HFFc6 (cell line): ENCODE data around the gene KIF12. TPM values are rescaled to one million over a fixed set of nuclear protein-coding genes. Genes with fewer than 3 reads are reported as not detected.

Experiments used
- DNase-seq: peaks from one replicate; pipeline ENCODE4 v3.0.0-alpha.2; 2018
- H3K27ac Mint-ChIP-seq: 2 replicates; pipeline ENCODE4 v1.8.0; 2020; ENCODE audit warnings: mild to moderate bottlenecking, mixed read lengths
- H3K27me3 Mint-ChIP-seq: 2 replicates; pipeline ENCODE4 v1.8.0; 2021; ENCODE audit warnings: mild to moderate bottlenecking, moderate library complexity, mixed read lengths; ENCODE audit not compliant: insufficient read depth
- H3K36me3 Mint-ChIP-seq: 2 replicates; pipeline ENCODE4 v1.8.0; 2021; ENCODE audit warnings: low read depth, mixed read lengths
- H3K4me1 Mint-ChIP-seq: 2 replicates; pipeline ENCODE4 v1.8.0; 2020; ENCODE audit warnings: low read depth, mixed read lengths
- H3K4me3 Mint-ChIP-seq: 2 replicates; pipeline ENCODE4 v1.8.0; 2020; ENCODE audit warnings: mild to moderate bottlenecking, moderate library complexity, mixed read lengths
- H3K9me3 Mint-ChIP-seq: 2 replicates; pipeline ENCODE4 v1.8.0; 2020; ENCODE audit warnings: mild to moderate bottlenecking, mixed read lengths
- CTCF ChIP-seq: fragments of 200-600 bp; sonication (generic); IDR thresholded peaks from 2 replicates; pipeline ENCODE4 v1.5.0; 2021; ENCODE audit warnings: antibody characterized with exemption, mild to moderate bottlenecking
- long read RNA-seq: library from polyadenylated mRNA; unstranded; transcript quantifications from one replicate; pipeline ENCODE4 v2.0.0, GENCODE V29; 2019
- total RNA-seq, 6 experiments: library from RNA; stranded (reverse); fragmentation: NEBNext Ultra II Directional; extraction: Animal tissue kit (Norgen Biotek cat#: 25700); gene quantifications; 2 replicates in 1 of 6; 3 replicates in 5 of 6; pipeline ENCODE4 v1.2.3, GENCODE V29; 2021

KIF12 gene
- total RNA-seq: not detected
- long read RNA-seq: 0 reads

GRCh38 chr9:114098936-114099668 lies at the start of gene KIF12:
TSS of gene KIF12 (minus strand) at chr9:114099292. CDS start at chr9:114099276, 16 bp downstream.
- Mint-ChIP-seq H3K4me3 (no peak within 1 kb of the TSS), H3K36me3 (peaks cover 11% of the 10 kb centered on the region), H3K27ac (no peak within 1 kb of the TSS), H3K9me3 (peaks cover 18% of the 10 kb centered on the region), H3K27me3 (peaks cover 27% of the 10 kb centered on the region), H3K4me1 (no peaks in the 10 kb centered on the region)
- TF ChIP-seq CTCF: no peak
- DNase-seq: no peak

- Mint-ChIP-seq H3K4me1 (peaks cover 11% of the 10 kb centered on the region), H3K9me3 (no peaks in the 10 kb centered on the region)
These were observed 47.6 kb upstream of the KIF12 start for GRCh38 chr9:114146735-114147134.

GRCh38 chr9:114143234-114143633 lies 44.1 kb upstream of the KIF12 start:
- H3K4me1 Mint-ChIP-seq: no peaks in the 10 kb centered on the region
- TF ChIP-seq CTCF: no peak
- no peaks in the 10 kb centered on the region for H3K36me3 Mint-ChIP-seq
- no peak for DNase-seq
- peaks cover 38% of the 10 kb centered on the region for H3K27me3 Mint-ChIP-seq
- H3K27ac Mint-ChIP-seq: no peak overlapping the region
- no peaks in the 10 kb centered on the region for H3K9me3 Mint-ChIP-seq
- H3K4me3 Mint-ChIP-seq: no peak overlapping the region

More at GRCh38 chr9:114146735-114147134, 47.6 kb upstream of the KIF12 start:
- Mint-ChIP-seq H3K27ac (no peak overlapping the region), H3K27me3 (peaks cover 23% of the 10 kb centered on the region), H3K4me3 (no peak overlapping the region), H3K36me3 (no peaks in the 10 kb centered on the region)
- TF ChIP-seq CTCF: no peak
- DNase-seq: no peak

GRCh38 chr9:114141553-114142402 lies 42.7 kb upstream of the KIF12 start:
- Mint-ChIP-seq H3K36me3 (peaks cover 5% of the 10 kb centered on the region; the same call in 1 of the 2 replicates), H3K27me3 (peaks cover 43% of the 10 kb centered on the region), H3K4me3 (no peak overlapping the region), H3K27ac (no peak overlapping the region), H3K4me1 (no peaks in the 10 kb centered on the region), H3K9me3 (no peaks in the 10 kb centered on the region)
- no peak for TF ChIP-seq CTCF
- no peak for DNase-seq

- no peak overlapping the region for H3K27ac Mint-ChIP-seq
- no peak overlapping the region for H3K4me3 Mint-ChIP-seq
- H3K36me3 Mint-ChIP-seq: peaks cover 5% of the 10 kb centered on the region; the same call in 1 of the 2 replicates
- DNase-seq: no peak
- no peaks in the 10 kb centered on the region for H3K4me1 Mint-ChIP-seq
- TF ChIP-seq CTCF: no peak
- peaks cover 49% of the 10 kb centered on the region for H3K27me3 Mint-ChIP-seq
- no peaks in the 10 kb centered on the region for H3K9me3 Mint-ChIP-seq
These were observed 41.8 kb upstream of the KIF12 start for GRCh38 chr9:114140850-114141249.
